NB4 (cell line): ENCODE measurements around the gene EXD1.

Experiments
- POLR2A ChIP-seq: IDR thresholded peaks from 2 replicates; pipeline ENCODE4 v1.6.1; 2011; ENCODE audit warnings: mild to moderate bottlenecking; ENCODE audit not compliant: insufficient read length; ENCODE audit errors: extremely low read depth
- TF ChIP-seq, protein P1 (sequence below): IDR thresholded peaks from one replicate; pipeline ENCODE4 v1.5.1; 2012; ENCODE audit warnings: low read depth, low read length
- TF ChIP-seq, protein P2 (sequence below): IDR thresholded peaks from 2 replicates; pipeline ENCODE4 v1.6.1; 2011; ENCODE audit warnings: low read depth, low read length

DNA sequence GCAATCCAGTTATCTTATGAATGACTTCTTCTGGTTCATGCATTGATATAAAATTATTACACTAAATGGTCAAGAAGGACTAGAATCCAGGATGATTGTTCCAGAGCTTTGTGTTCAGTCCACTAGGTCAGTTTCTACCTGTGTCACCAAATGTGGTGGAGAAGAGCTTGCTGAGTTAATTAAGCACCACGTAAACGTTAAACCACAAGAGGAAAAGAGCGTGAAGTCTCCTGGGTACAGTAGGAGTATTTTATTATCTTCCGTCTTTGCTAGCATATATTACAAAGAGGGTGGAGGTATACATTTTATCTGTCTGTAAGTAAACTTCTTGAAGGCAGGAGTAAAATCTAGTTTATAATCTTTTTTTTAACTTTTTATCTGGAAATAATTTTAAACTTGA, 24.0 kb upstream of the EXD1 start:
- TF ChIP-seq POLR2A: no peak
- TF ChIP-seq, protein P1, sequence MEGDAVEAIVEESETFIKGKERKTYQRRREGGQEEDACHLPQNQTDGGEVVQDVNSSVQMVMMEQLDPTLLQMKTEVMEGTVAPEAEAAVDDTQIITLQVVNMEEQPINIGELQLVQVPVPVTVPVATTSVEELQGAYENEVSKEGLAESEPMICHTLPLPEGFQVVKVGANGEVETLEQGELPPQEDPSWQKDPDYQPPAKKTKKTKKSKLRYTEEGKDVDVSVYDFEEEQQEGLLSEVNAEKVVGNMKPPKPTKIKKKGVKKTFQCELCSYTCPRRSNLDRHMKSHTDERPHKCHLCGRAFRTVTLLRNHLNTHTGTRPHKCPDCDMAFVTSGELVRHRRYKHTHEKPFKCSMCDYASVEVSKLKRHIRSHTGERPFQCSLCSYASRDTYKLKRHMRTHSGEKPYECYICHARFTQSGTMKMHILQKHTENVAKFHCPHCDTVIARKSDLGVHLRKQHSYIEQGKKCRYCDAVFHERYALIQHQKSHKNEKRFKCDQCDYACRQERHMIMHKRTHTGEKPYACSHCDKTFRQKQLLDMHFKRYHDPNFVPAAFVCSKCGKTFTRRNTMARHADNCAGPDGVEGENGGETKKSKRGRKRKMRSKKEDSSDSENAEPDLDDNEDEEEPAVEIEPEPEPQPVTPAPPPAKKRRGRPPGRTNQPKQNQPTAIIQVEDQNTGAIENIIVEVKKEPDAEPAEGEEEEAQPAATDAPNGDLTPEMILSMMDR: no peak
- TF ChIP-seq, protein P2, sequence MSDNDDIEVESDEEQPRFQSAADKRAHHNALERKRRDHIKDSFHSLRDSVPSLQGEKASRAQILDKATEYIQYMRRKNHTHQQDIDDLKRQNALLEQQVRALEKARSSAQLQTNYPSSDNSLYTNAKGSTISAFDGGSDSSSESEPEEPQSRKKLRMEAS: no peak
